Choroid plexus epithelial cell (primary cell): Measurements from ENCODE around the gene ETHE1.
A peak's percentile ranks its signal among the peaks of the same experiment; 100 is the strongest.

ENCODE experiments used
- DNase-seq: peaks from one replicate; pipeline ENCODE4 v3.0.0-alpha.2; 2010; ENCODE audit warnings: low read depth
- H3K4me3 ChIP-seq: 2 replicates; pipeline ENCODE4 v1.5.1; 2011; ENCODE audit warnings: low read depth, mild to moderate bottlenecking, control low read depth, low read length, moderate library complexity
- CTCF ChIP-seq: conservative IDR thresholded peaks from 2 replicates; pipeline ENCODE4 v1.5.1; 2011; ENCODE audit warnings: low read depth, mild to moderate bottlenecking, control low read depth, inconsistent platforms, low read length, moderate library complexity

ETHE1 gene

GRCh38 chr19:43467730-43468129 is 59.3 kb downstream of the ETHE1 start:
- peak; percentile 74 for DNase-seq
- H3K4me3 ChIP-seq = no peak overlapping the region
- no peak for TF ChIP-seq CTCF

DNA sequence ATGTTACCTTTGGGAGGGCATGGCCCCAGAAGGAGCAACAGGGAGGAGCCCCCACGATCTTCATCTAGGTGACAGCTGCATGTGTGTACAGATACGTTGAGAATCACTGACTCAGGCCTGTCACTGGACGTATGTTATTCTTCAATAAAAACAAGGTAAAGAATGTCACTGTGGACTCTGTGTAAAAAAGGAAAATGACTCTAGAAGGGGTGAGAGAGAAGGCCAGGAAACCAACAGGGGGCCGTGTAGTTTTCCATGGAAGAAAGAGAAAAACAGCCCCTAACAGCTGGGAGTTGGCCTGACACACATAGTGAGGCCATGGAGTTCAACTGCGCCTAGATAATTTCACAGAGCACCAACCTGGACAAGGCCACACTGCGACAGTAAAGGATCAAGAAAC is 59.7 kb downstream of the ETHE1 start:
- TF ChIP-seq CTCF = no peak
- H3K4me3 ChIP-seq = no peak overlapping the region
- peak; percentile 27 for DNase-seq

DNA sequence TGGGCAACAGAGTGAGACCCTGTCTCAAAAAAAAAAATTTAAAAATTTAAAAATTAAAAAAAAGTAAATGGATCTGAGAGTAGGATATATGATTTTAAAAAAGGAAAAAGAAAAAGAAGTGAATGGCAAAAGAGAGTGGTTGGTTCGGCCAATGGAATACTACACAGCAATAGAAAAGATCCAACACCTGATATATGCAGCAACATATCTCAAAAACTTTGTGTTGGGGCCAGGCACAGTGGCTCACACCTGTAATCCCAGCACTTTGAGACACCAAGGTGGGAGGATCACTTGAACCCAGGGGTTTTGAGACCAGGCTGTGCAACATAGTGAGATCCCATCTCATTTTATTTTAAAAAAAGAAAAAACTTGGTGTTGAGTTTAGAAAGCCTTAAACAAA is 60.2 kb downstream of the ETHE1 start:
- no peak overlapping the region for H3K4me3 ChIP-seq
- DNase-seq = no peak
- TF ChIP-seq CTCF = no peak

DNA sequence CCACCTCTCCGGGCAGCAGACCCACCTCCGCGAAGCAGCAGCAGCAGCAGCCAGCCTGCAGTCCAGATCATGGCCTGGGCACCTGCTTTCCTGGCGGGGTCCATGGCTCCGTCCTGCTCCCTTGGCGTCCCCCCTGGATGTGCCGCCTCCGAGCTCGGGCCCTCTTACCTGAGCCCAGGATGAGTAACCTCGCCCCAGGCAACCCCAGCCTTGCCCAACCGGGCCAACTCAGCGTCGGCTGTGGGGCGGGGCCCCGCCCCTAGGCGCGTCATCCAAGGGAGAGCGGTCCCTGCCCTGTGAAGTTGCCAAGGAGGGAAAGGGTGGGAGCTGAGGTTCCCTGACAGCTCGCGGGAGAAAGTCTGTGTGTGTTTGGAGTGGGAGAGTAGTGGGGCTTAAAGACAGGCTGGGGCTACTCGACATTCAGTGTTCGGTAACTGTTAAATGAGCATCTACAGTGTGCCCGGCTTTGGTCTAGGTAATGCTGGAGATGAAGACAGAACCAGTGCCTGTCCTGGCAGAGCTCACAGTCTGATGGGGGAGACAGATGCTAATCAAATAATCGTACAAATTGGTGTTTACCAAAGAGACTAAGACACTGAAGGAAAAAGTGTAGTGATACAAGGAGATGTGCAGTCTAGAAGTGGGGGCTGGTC is 61.4 kb downstream of the ETHE1 start, which contains the start of gene LYPD3:
Gene LYPD3, minus strand, starts transcription at position 141 of the 653 bp plus-strand sequence. Its CDS starts 37 bp downstream, at position 104.
- TF ChIP-seq CTCF = no peak
- DNase-seq = no peak
- H3K4me3 ChIP-seq = no peak within 1 kb of the TSS

DNA sequence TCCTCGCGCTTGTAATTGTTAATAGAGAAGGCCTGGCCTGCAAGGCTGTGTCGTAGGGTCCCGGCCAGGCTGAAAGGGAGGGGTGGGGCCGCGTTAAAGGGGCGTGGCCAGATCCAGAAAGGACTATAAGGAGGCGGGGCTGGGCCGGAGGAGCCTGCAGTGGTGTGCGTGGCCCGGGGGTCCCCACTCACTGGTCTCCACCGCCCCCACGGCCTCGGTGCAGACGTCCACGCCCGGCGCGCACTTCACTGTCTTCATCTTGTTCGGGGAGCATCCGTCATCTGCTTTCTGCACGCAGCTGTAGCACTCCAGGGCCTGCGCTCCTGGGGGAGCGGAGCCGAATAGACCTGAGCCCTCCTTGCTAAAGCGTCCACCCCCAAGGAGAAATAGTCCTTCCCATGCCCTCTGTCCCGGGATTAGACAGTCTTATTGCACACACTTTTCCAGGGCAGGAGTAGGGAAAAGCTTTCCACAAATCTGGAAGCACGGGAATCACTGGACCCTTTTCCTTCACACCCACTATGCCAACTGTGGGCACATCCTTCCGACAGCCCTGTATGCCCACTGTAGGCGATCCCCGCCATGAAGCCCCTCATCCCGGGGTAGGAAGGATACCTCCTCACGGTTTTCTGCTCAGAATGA is 62.7 kb downstream of the ETHE1 start:
- DNase-seq = no peak
- no peak for TF ChIP-seq CTCF
- H3K4me3 ChIP-seq = peak overlapping the region; percentile 70

DNA sequence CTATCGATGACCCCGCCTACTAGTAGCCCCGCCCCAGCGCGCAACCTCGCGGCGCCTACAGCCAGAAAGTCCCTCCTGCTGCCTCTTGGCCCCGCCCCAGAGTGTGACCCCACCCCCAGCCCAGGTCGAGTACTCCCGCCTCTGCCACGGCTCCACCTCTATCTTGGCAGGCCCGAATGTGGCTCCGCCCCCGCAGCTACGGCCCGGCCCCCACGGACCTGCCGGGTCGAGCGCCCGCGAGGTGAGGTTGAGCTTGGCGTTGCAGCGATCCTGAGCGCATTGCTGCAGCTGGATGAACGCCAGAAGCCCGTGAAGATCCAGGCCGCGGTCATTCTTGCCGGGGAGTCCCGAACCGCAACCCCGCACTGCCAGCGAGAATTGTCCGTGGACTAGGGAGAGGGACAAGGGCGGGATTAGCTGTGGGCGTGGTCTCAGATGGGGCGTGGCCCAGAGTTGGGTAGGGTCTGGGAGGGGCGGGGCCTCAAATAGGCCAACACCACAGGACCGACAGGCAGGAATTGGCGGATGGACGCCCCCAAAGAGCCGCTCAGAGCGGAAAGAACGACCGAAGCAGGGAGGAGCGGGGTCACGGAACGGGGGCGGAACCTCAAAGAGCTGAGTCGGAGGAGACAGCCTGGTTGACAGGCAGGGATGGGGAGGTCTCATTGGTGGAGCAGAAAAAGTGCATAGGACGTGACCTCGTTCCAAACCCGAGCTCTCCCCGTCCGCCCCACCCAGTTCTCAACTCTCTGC is 63.4 kb downstream of the ETHE1 start:
- no peak for TF ChIP-seq CTCF
- H3K4me3 ChIP-seq = peak overlapping the region; percentile 70
- DNase-seq = peak; percentile 95
